Progenitor cell of endocrine pancreas (in vitro differentiated cells): ENCODE data around the gene TMEM176B. TPM values are rescaled to one million over a fixed set of nuclear protein-coding genes. Genes with fewer than 3 reads are reported as not detected.
A peak's percentile ranks its signal among the peaks of the same experiment; 100 is the strongest.

Experiments used
- DNase-seq: peaks from one replicate; pipeline ENCODE4 v3.0.0; 2021; ENCODE audit warnings: low spot score; ENCODE audit not compliant: unreplicated experiment
- H3K27ac Mint-ChIP-seq: 2 replicates; pipeline ENCODE4 v1.8.0; 2021; ENCODE audit warnings: mild to moderate bottlenecking, moderate library complexity, mixed read lengths
- H3K27me3 Mint-ChIP-seq: 2 replicates; pipeline ENCODE4 v1.8.0; 2021; ENCODE audit warnings: mixed read lengths
- H3K36me3 Mint-ChIP-seq: 2 replicates; pipeline ENCODE4 v1.8.0; 2022; ENCODE audit warnings: mixed read lengths; ENCODE audit not compliant: insufficient read depth
- H3K4me1 Mint-ChIP-seq: 2 replicates; pipeline ENCODE4 v1.8.0; 2021; ENCODE audit warnings: low read depth, mixed read lengths
- H3K4me3 Mint-ChIP-seq: 2 replicates; pipeline ENCODE4 v1.8.0; 2021; ENCODE audit warnings: low read depth, mild to moderate bottlenecking, moderate library complexity, mixed read lengths
- H3K9me3 Mint-ChIP-seq: 2 replicates; pipeline ENCODE4 v1.8.0; 2021; ENCODE audit warnings: low read depth, mixed read lengths
- CTCF ChIP-seq: fragments of 200-600 bp; sonication (generic); IDR thresholded peaks from one replicate; pipeline ENCODE4 v1.5.0; 2021; ENCODE audit warnings: antibody characterized with exemption, mild to moderate bottlenecking; ENCODE audit not compliant: unreplicated experiment
- total RNA-seq: library from RNA; stranded (reverse); gene quantifications from 2 replicates; pipeline ENCODE4 v1.2.1, GENCODE V29; 2021

The TMEM176B gene
- total RNA-seq, 1 donor from 2014 or later, result 8.9 TPM

- Mint-ChIP-seq H3K4me1 (peaks cover 5% of the 10 kb centered on the region), H3K36me3 (peaks cover 3% of the 10 kb centered on the region), H3K27ac (peak overlapping the region; percentile 53), H3K4me3 (no peak overlapping the region), H3K27me3 (peaks cover 53% of the 10 kb centered on the region), H3K9me3 (peaks cover 11% of the 10 kb centered on the region)
- TF ChIP-seq CTCF, result no peak
- DNase-seq, result no peak
These were observed 2.0 kb upstream of the TMEM176B start for GRCh38 chr7:150801946-150802771.

GRCh38 chr7:150801242-150801945 lies 1.2 kb upstream of the TMEM176B start:
- H3K36me3 Mint-ChIP-seq, result peaks cover 2% of the 10 kb centered on the region
- no peak for DNase-seq
- peak overlapping the region; percentile 61 for H3K4me3 Mint-ChIP-seq
- peaks cover 7% of the 10 kb centered on the region for H3K9me3 Mint-ChIP-seq
- H3K27ac Mint-ChIP-seq, result peak overlapping the region; percentile 53
- peaks cover 5% of the 10 kb centered on the region for H3K4me1 Mint-ChIP-seq
- peaks cover 55% of the 10 kb centered on the region for H3K27me3 Mint-ChIP-seq
- TF ChIP-seq CTCF, result no peak

GRCh38 chr7:150800581-150801241 lies 547 bp upstream of the TMEM176B start, which contains the start of gene TMEM176A:
Gene TMEM176A (plus strand): TSS chr7:150800769. CDS start chr7:150801551, 782 bp downstream.
- Mint-ChIP-seq H3K27me3 (peaks cover 55% of the 10 kb centered on the region), H3K9me3 (peaks cover 3% of the 10 kb centered on the region), H3K36me3 (peaks cover 2% of the 10 kb centered on the region), H3K4me1 (peaks cover 5% of the 10 kb centered on the region), H3K4me3 (peak within 1 kb of the TSS; percentile 64), H3K27ac (no peak within 1 kb of the TSS)
- DNase-seq, result no peak
- TF ChIP-seq CTCF, result no peak

- Mint-ChIP-seq H3K4me3 (peak overlapping the region; percentile 64), H3K27me3 (peaks cover 51% of the 10 kb centered on the region), H3K27ac (no peak overlapping the region), H3K36me3 (peaks cover 2% of the 10 kb centered on the region), H3K9me3 (peaks cover 3% of the 10 kb centered on the region), H3K4me1 (peaks cover 5% of the 10 kb centered on the region)
- no peak for TF ChIP-seq CTCF
- no peak for DNase-seq
These were observed 1.0 kb downstream of the TMEM176B start for GRCh38 chr7:150799156-150799555.

GRCh38 chr7:150797661-150798060 lies 2.5 kb downstream of the TMEM176B start:
- H3K9me3 Mint-ChIP-seq, result peaks cover 3% of the 10 kb centered on the region
- peaks cover 5% of the 10 kb centered on the region for H3K4me1 Mint-ChIP-seq
- TF ChIP-seq CTCF, result no peak
- no peak overlapping the region for H3K4me3 Mint-ChIP-seq
- H3K27me3 Mint-ChIP-seq, result peaks cover 44% of the 10 kb centered on the region
- H3K36me3 Mint-ChIP-seq, result peaks cover 2% of the 10 kb centered on the region
- DNase-seq, result no peak
- no peak overlapping the region for H3K27ac Mint-ChIP-seq
